Activated CD4-positive, alpha-beta T cell treated with anti-CD3 and anti-CD28 coated beads, Interleukin-2, Interleukin-4, amounts not matched to agents 100 ng/mL and 50 ng/mL, durations not matched to agents 16 hours and 8 hours (primary cell): Measurements from ENCODE around the gene ANKEF1.
A peak's percentile ranks its signal among the peaks of the same experiment; 100 is the strongest.
"Not testable (repeated sequence)": the region's sequence is repeated elsewhere in the genome, so short reads cannot be mapped to it uniquely, and the experiment has no call there.

Experiments used
- DNase-seq: peaks from one replicate; pipeline ENCODE4 v3.0.0-alpha.2; 2020; ENCODE audit warnings: low spot score

ANKEF1 gene

DNA sequence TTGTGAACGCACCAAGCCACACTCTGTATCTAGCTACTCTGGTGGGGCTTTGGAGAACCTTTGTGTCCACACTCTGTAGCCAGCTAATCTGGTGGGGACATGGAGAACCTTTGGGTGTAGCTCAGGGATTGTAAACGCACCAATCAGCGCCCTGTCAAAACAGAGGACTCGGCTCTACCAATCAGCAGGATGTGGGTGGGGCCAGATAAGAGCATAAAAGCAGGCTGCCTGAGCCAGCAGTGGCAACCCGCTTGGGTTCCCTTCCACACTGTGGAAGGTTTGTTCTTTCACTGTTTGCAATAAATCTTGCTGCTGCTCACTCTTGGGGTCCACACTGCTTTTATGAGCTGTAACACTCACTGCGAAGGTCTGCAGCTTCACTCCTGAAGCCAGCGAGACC lies 2.5 kb upstream of the ANKEF1 start:
- not testable (repeated sequence) for DNase-seq

DNA sequence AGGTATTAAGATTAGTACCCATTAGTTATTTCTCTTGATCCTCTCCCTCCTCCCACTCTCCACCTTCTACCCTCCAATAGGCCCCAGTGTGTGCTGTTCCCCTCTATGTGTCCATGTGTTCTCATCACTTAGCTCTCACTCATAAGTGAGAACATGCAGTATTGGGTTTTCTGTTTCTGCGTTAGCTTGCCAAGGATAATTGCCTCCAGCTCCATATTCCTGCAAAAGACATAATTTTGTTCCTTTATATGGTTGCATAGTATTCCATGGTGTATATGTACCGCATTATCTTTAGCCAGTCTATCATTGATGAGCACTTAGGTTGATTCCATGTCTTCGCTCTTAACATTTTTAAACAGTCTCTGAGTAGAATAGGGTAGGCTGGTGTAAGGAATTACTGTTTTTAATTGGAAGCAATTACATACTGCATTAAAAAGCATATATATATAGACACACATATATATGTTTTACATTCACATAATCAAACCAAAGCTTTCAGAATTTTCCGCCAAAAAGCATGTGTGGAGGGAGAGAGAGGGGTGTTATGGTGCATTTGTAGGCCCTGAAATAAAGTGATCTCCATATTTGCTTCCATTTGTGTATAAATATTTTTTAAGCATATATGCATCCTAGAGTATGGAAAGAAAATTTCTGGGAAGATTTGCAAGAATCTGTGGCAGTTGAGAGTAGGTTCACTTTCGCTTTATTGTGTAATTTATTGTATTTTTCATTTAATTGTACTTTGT lies 709 bp upstream of the ANKEF1 start:
- no peak for DNase-seq

DNA sequence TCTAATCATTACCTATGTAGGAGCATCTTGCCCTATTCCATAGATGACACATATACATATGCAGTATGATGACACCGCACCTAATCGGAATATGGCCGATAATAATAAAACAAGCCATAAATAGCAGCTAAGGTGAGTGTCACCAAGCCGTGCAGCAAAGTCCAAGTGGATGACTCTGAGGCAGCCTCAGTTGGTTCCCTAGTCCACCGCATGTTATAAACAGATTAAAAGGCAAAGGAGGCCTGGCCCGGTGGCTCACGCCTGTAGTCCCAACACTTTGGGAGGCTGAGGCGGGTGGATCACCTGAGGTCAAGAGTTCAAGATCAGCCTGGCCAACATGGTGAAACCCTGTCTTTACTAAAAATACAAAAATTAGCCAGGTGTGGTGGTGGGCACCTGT lies 1.5 kb downstream of the ANKEF1 start:
- DNase-seq = not testable (repeated sequence)

DNA sequence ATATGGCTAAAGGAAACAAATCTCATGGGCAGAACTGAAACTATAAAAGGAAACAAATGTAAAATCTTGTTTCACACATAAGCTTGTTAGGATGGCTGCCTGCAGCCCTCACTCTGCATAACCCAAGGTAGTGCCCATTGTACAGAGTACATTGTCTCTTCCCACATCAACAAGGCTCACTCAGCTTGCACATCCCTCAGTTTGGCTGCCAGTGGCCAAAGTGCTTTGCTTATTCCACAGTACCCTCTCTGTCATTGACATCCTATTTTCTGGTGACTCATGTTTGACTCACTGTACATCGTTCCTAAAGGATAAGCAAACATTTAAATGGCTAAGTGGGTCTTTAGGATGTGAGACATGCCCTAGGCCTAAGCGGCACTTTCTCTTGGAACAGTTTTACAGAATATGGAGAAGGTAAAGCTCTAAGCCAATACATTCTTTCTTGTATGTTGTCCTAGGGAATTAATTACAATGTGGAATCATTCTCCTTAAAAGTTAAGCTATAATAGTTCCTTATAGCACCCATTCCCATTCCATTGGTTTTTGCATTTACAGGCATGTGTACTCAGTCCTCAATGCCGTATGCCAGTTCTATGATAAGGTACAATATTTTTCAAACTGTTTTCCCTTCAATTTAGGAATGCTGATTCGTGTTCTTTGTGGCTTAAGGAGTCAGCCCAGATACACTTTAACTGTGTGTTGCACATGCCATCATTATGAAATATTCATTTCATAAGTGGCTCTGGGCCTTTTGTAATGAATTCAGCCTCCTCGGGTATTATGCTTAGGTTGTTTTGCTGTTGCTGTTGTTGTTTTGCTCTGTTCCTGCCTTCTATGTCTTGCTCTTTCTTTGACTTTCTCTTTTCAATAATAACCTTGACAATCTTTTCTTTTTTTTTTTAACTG lies 5.5 kb downstream of the ANKEF1 start:
- DNase-seq = no peak

DNA sequence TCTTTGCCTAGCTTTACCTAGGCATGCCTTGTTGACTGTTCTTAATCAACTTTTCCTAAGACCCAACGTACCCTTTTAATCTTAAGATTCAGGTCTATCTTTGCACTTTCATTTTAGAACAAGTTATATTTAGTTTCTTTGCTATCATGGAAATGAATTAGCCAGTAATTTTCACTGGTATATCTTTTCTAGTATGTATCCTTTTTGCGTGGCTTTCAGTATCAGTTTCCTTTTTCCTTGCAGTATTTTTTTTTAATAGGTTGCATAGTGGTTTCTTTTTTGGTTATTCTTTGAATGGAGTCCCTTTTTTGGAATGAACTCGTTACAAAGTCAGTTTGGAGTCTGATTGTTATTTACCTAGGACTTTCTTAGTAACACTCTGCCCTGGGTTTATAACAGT lies 7.3 kb downstream of the ANKEF1 start:
- peak; percentile 9 for DNase-seq

DNA sequence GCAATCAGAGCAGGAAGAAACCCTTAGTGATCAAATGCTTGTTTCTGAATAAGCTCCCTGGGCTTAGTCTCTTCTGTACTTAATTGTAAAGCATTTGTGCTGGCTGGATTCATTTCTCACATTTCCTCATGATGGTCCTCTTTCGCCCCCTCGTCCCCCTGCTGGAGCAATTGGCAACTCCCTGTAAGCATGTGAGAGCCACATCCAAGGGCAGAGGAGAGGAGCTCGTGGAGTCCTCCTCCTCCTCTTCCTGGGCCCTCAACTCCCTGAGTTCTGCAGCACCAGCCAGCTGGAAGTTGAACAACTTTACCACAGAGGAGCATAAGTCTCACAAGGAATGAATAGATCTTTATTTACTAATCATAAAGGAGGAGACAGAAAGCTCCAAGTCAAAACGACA lies 12.6 kb downstream of the ANKEF1 start:
- no peak for DNase-seq

DNA sequence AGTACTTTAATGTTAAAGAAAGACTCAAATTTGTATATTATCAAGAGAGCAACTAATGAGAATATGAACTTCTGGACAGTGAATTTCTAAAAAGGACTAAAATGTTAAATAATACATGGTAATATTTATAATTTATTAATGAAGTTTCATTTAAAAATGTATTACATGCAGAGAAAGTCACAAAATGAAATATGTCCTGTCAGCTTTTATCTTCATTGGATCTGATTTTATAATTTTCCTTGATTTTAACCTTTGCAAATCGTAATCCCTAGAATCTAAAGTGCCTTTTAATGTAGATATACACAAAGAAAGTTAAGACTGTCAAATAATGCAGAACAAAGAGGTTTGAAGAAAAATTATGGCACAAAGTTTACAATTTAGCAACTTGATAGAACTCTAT lies 16.4 kb downstream of the ANKEF1 start:
- no peak for DNase-seq

DNA sequence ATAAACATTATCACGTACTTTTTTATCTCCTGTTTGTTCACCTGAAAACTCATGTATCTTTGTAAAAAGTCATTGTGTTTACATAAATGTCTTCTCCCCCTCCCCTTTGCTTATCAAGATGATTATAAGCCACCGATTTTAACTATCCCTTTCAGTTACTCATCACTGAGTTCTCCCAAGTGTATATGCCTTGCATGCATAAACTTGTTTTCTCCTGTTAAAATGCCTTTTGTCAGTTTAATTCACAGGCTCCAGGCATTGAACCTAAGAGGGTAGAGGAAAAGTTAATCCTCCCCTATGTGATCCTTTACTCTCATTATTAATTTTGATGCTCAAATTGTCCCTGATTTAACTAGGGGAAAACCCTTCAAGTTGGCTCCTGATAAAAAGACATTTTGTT lies 24.2 kb downstream of the ANKEF1 start:
- DNase-seq = no peak

DNA sequence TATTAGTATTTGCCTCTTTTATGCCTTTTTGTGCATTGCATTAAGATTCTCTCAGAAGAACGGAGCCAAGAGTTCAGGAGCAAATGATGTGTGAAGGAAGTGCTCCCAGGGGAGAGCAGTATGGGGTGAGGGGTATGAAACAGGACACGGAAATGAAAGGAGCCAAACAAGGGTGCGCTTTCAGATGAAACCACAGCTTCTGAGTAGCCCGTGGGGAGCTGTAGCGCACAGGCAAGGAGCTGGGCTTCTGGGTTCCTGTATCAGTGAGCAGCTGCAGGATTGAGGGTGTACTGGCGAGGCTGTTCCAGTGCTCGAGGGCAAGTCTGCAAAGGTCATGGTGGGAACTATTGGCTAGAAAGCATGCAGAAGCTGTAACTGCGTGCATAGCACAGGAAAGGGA lies 25.4 kb downstream of the ANKEF1 start:
- no peak for DNase-seq

DNA sequence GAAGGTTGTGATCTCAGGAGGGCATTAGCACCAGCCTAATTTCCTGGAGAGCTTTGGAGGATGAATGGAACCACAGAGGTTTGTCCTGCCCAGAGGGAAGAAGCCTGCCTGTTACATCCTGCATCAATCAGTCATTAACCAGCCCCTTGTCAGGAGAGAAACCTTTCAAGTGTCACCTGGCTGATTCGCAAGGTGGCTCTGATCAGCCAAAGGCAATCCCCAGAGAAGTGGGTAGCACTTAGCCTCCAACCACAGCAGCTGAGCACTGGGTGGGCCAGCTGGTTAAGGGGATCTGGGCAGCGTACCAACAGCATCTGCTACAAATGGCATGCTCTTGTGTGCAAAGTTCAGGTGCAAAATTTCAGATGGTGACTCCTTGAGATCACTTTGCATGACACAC lies 26.9 kb downstream of the ANKEF1 start:
- DNase-seq = no peak

DNA sequence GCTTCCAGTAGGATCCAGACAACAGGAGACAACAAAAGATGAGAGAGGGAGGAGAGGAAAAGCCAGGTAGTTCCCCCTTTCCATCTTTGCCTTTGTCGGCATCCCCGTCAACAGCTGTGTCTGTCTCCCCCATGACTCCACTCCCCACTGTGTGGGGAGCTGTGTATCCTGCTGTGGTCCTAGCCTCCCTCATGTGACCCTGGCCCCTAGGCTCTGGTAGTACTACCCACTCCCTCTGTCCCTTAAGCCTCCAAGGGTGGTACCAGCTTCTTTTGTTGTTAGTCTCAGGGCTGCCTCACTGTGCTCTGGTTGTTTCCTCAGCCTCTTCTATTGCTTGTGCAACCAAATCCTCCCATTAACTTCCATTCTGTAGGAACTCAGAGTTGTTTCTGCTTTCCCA lies 28.7 kb downstream of the ANKEF1 start:
- DNase-seq = no peak

DNA sequence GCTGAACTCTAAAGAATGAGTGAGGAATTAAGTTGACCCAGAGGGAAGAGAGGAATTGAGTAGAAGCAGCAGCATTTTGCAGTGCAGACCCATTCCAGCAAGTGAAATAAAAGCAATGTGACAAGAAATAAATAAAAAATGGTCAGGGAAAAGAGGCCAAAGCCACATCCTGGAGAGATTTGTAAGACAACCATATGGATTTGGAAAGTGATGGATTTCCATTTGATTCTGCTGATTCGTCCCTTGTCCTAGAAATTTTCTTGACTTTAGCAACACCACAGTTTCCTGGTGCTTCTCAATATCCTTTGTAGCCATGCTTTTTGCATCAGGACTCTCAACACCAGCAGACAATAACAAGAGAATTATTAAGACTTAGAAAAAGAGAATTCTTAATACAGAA lies 29.8 kb downstream of the ANKEF1 start:
- no peak for DNase-seq

DNA sequence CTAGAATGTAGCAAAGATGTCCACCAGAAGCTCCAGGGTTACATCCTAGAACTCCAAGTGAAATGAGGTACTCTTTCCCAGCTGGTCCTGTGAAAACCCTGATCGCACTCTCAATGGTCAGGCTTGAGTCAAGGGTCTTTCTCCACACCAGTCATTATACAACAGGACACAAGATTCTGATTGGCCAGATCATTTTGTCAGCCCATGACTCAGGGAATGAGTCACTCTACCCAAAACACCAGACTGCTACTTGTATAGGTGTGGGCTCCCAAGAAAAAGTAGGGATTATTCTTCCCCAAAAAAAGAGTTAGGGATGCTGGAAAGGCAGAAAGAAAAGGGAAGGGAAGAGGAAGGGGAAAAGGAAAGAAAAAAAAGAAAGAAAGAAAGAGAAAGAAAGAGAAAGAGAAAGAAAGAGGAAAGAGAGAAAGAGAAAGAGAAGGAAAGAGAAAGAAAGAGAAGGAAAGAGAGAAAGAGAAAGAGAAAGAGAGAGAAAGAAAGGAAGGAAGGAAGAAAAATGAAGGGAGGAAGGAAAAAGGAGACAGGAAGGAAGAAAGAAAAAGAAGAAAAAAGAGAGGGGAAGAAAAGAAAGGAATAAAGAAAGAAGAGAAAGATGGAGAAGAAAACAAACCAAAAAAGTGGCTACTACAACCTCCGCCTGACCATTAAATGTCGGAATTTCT lies 30.5 kb downstream of the ANKEF1 start:
- DNase-seq = no peak

DNA sequence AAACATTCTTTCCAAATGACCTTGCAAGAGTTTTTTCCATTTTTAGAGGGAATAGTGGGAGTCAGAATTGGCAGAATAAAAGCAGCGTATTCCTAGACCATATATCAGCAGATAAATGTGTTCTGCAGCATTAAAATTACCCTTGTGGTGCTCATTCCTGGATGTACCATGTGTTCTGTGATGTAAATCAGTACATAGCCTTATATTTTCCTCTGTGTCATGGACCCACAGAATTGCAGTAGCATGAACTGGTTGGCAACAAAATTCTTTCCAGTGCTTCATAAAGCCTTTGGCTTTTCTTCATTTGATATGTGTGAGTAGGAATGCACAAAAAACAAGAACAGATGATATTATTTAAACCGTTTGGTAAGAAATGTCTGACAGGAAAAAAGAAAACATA lies 32.5 kb downstream of the ANKEF1 start:
- DNase-seq = no peak

DNA sequence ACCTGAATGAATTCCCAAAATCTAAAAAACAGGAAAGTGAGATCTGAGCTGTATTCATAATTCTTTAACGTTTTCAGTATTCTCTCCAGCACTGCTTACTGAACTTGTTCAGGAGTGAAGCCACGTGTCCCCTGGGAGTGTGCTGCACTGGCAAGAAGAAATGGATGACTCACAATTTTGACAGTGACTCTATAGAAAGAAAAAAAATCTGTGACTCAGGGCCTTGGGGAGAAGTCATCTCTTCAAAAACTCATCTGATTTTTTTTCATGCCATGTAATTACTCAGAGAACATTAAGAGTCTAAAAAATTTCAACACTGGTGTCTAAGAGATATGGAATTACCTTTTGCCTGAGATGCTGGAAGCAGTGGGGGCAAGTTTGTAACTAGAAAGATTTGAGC lies 39.7 kb downstream of the ANKEF1 start:
- DNase-seq = peak; percentile 4

DNA sequence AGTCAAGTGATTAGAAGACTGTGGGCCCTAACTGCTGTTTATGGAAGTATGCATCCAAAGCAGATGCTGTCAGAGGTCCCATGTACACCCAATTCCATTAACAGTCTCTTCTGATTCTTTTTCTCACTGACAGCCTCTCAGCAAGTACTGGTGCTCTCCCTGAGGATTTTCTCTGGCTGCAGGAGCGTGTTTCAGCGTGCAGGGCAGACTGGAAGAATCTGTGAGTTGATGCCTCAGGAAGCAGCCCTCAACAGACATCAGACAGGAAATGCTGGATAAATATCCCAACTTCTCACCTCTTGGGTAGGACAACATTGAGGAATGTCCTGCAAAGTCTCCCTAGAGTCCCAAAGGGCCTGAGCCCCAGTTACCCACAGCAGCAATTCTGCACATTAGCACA lies 40.8 kb downstream of the ANKEF1 start:
- DNase-seq = no peak

DNA sequence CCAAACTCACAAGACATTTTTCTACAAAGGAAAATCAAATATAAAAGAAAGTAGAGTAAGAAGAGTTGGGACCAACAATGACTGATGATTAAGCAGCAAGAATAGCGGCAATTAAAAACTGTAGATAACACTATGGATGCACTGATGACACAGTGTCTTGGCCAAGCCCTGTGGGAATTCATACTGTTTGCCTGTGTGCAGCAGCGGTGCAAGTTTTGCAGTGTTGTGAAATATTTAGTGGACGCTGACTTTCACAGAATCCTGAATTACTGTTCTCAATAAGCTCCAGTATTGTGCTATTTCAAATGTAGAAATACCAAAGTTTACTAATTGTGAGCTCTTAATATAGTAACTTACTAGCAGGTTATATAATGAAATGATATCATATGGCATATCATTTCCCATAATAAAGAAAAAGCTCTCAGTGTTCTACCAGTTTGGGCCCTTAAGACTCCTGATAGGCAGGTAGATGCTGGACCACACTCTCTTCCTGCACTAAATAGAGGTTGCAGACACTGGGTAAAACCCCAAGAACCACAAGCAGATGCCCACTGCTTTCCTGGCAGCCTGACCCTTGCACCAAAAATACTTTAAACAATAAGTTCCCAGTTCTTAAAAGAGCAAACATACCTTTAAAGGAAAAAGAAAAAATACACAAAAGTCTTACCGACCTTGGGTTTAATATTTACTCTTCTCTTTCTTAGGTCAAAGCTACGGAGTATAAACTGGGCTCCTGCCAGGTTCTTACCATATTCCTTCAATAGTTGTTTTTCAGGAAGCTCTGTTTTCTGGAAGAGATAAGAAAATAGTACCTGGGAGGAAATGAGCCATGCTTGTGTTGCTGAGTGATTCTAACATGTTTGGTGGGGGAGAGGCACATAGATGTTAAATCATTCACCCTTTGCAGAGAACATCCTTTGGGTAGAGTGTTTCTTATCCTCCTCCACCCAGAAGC lies 41.6 kb downstream of the ANKEF1 start:
- no peak for DNase-seq

DNA sequence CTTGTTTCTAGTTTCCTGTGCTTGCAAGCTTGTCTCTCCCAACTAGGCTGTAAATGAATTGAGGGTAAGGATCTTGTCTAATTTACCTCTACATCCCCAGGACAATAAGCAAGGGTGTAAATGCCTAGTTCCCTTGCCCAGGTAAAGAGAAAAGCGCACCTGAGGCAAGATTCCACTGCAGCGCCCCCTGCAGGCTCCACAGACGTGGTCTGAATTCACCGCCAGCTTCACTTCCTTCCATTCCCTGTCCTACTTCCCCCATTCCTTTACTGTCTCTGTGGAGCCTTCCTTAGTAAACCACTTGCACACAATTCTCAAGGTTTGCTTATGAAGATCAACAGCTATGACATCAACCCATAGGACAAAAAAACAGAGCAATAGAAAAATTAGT lies 42.3 kb downstream of the ANKEF1 start:
- no peak for DNase-seq

DNA sequence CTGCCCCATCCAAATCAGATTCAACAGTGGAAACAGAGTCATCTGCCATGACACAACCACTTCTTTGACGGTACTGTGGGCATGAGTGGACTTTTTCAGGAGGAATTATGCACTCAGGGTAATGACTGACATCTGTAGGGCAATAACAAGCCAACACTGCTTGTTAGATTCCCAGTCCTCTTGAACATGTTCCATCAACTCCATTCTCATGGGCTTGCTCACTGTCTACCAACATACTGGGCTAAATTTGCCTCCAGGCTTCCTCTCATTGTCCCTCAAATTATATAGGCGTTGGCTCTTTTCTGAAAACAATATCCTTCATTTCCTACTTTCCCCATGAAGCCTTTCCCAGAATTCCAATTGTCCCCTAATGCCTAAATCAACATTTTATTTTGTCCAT lies 43.1 kb downstream of the ANKEF1 start:
- DNase-seq = no peak

DNA sequence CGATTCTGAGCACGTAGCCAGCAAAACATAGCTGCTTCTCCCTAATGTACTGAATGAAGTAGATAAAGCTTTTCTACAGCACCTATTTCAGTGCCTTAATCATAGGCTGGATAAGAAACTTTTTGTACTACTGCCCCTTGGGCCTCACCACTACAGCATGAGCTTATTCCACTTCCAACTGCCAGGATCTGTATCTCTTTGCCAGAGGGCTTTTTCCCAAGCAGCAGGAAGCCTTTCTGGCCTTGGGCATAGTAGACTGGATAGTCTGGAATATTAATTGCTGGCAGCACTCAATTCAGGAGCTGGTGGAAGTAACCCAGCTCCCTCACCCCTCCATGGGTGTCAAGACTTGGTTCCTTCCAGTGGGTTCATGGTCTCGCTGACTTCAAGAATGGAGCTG lies 43.6 kb downstream of the ANKEF1 start:
- DNase-seq = no peak

DNA sequence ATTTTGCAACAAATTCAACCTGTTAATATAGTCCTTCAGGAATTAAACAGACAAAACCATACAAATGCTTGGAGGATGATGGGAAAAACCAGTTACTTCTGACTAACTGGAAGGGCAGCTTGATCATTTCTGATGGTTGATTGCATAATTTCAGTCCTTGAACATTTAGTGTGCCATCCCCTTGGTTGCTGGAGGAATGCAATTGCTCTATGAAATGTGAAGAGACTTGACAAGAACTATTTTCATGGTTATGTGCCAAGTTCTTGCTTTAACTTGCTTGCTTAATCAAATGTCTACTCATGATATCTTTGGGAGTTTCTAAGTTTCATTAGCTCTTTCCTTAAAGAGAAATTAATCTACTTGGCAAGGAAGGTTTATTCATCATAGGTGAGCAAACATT lies 45.2 kb downstream of the ANKEF1 start:
- DNase-seq = no peak

DNA sequence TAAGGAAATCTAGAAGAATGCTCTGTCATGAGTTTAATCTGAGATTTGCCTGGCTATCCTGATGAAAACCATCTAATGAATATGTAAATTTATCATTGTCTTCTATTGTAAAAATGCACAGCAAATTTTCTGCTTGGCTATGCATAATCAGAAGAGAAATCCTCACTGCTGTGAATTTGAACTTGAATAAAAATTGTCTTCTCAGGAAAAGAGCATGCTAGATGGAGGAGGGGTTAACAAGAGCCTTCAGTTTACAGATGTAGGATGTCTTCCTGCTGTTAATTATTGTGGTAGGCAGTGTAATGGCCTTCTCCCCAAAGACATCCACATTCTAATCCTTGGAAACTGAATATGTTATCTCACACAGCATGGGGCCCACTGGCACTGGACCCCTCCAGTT lies 45.8 kb downstream of the ANKEF1 start:
- DNase-seq = no peak
